CD4-positive, alpha-beta memory T cell (primary cell): ENCODE measurements around the gene SLC6A7. TPM values are rescaled to one million over a fixed set of nuclear protein-coding genes. Genes with fewer than 3 reads are reported as not detected.

Experiments
- CTCF ChIA-PET: fragments of 350-600 bp; sonication (Branson Sonifier 250); formaldehyde crosslinking; loops from one replicate; lab custom pipeline; 2021; ENCODE audit warnings: inconsistent platforms; ENCODE audit not compliant: partially characterized antibody; lab: Charles Lee
- POLR2A ChIA-PET: fragments of 350-600 bp; sonication (Branson Sonifier 250); formaldehyde crosslinking; loops from one replicate; lab custom pipeline; 2021; ENCODE audit not compliant: partially characterized antibody; lab: Charles Lee
- DNase-seq, 5 donors: peaks; one replicate each; pipeline versions ENCODE4 v3.0.0 to v3.0.0-alpha.2; 2020 to 2022; ENCODE audit warnings: mixed read lengths in 1 of 5
- H3K27ac ChIP-seq: one replicate; pipeline ENCODE4 v1.7.0; 2013; ENCODE audit warnings: low read depth, low read length
- H3K27me3 ChIP-seq: 2 replicates; pipeline ENCODE4 v1.7.0; 2013; ENCODE audit warnings: mild to moderate bottlenecking, low read length, moderate library complexity; ENCODE audit not compliant: insufficient read depth
- H3K36me3 ChIP-seq: 2 replicates; pipeline ENCODE4 v1.7.0; 2013; ENCODE audit warnings: mild to moderate bottlenecking, low read length, moderate library complexity; ENCODE audit not compliant: insufficient read depth
- H3K4me1 ChIP-seq: 2 replicates; pipeline ENCODE4 v1.7.0; 2013; ENCODE audit warnings: mild to moderate bottlenecking, low read length, moderate library complexity; ENCODE audit not compliant: insufficient read depth
- H3K4me3 ChIP-seq, 2 donors: one replicate each; pipeline ENCODE4 v1.7.0; 2013; ENCODE audit warnings: low read length in 2 of 2, mild to moderate bottlenecking in 1 of 2
- H3K9me3 ChIP-seq, 2 donors: one replicate each; pipeline ENCODE4 v1.7.0; 2013; ENCODE audit warnings: low read length in 2 of 2, control low read depth in 1 of 2; ENCODE audit not compliant: control insufficient read depth in 1 of 2
- H3K27ac Mint-ChIP-seq, 7 donors: one replicate each; pipeline ENCODE4 v1.8.0; 2020 to 2021; ENCODE audit warnings: mixed read lengths in 7 of 7, mild to moderate bottlenecking in 6 of 7, inconsistent platforms in 3 of 7, moderate library complexity in 3 of 7
- H3K27me3 Mint-ChIP-seq, 2 donors: one replicate each; pipeline ENCODE4 v1.8.0; 2020 to 2021; ENCODE audit warnings: mixed read lengths in 2 of 2
- H3K36me3 Mint-ChIP-seq, 2 donors: one replicate each; pipeline ENCODE4 v1.8.0; 2020 to 2021; ENCODE audit warnings: mixed read lengths in 2 of 2, inconsistent platforms in 1 of 2, mild to moderate bottlenecking in 1 of 2
- H3K4me1 Mint-ChIP-seq, 4 donors: one replicate each; pipeline ENCODE4 v1.8.0; 2020 to 2021; ENCODE audit warnings: mixed read lengths in 4 of 4, mild to moderate bottlenecking in 1 of 4
- H3K4me3 Mint-ChIP-seq, 8 donors: one replicate each; pipeline ENCODE4 v1.8.0; 2020 to 2021; ENCODE audit warnings: mixed read lengths in 8 of 8, mild to moderate bottlenecking in 7 of 8, moderate library complexity in 6 of 8, inconsistent platforms in 3 of 8
- H3K9me3 Mint-ChIP-seq, 8 donors: one replicate each; pipeline ENCODE4 v1.8.0; 2020 to 2021; ENCODE audit warnings: mixed read lengths in 8 of 8, mild to moderate bottlenecking in 5 of 8, inconsistent platforms in 3 of 8, moderate library complexity in 1 of 8
- intact Hi-C: fragments of 100-400 bp; cut with micrococcal nuclease; formaldehyde crosslinking; loops from one replicate; pipeline ENCODE4 v1.15.1; 2023
- polyA plus RNA-seq, 2 donors: library from polyadenylated mRNA; unstranded; fragments of 300-500 nt; fragmentation: Illumina TruSeq; gene quantifications; one replicate each; pipeline ENCODE4 v1.2.3, GENCODE V29; 2021
- total RNA-seq, 2 experiments: library from RNA; stranded (reverse); gene quantifications; one replicate each; pipeline ENCODE4 v1.2.3, GENCODE V29; 2021

SLC6A7 gene
- total and polyA plus RNA-seq, 4 experiments from 2014 or later = not detected

DNA sequence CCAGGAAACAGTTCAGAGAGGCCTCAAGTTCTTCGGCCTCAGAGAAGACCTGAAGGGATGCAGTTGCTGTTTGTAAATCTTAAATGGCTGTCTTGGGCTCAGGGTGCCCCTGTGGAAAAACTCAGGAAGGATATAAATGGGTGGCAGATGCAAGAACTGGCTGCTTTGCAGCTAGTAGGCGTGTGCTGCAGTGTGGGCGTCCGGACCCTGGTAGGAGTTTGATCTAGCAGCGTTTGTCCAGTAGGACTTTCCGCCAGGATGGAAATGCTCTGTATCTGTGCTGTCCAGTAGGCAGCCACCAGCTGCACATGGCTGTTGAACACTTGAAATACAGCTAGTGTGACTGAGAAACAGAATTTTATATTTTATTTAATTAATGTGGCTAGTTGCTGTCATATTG, 15.6 kb upstream of the SLC6A7 start:
- H3K4me1 ChIP-seq = no peaks in the 10 kb centered on the region
- no peak overlapping the region for H3K27ac ChIP-seq
- DNase-seq = no peak
- Mint-ChIP-seq H3K36me3 (no peaks in the 10 kb centered on the region), H3K4me1 (no peaks in the 10 kb centered on the region), H3K9me3 (no peaks in the 10 kb centered on the region), H3K27ac (no peak overlapping the region), H3K4me3 (no peak overlapping the region), H3K27me3 (peaks cover 15 to 26% of the 10 kb centered on the region in 2 donors)
- no peaks in the 10 kb centered on the region for H3K27me3 ChIP-seq
- no peak overlapping the region for H3K4me3 ChIP-seq
- H3K36me3 ChIP-seq = no peaks in the 10 kb centered on the region
- H3K9me3 ChIP-seq = no peaks in the 10 kb centered on the region
- CTCF ChIA-PET = interaction anchor here (1.3 kb wide), 1 partner anchor 16 kb away, joined by 5 read pairs; no protein-coding TSS in a partner anchor
- intact Hi-C loops = no loop called here
- POLR2A ChIA-PET = no interaction called here

DNA sequence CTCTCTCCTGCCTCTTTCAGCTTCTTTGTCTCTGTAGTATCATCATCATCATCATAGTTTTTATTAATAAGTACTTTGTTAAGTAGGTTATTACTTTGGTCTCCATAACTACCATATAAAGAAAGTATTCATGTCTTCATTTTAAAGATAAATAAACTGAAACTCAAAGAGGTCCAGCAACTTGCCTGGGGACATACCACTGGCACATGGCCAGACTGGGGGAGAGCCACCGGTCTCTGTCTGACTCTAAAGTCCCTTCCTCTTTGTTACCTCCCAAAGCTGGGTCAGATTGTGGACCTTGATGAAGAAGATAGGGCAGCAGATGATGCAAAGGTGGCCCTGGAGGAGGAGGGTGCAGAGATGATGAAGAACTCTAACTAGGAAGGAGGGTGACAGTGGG, 14.8 kb upstream of the SLC6A7 start:
- Mint-ChIP-seq H3K4me3 (no peak overlapping the region), H3K27me3 (peaks cover 12 to 23% of the 10 kb centered on the region in 2 donors), H3K9me3 (no peaks in the 10 kb centered on the region), H3K27ac (no peak overlapping the region), H3K36me3 (no peaks in the 10 kb centered on the region), H3K4me1 (no peaks in the 10 kb centered on the region)
- H3K36me3 ChIP-seq = no peaks in the 10 kb centered on the region
- no peaks in the 10 kb centered on the region for H3K9me3 ChIP-seq
- DNase-seq = no peak
- ChIA-PET CTCF (interaction anchor here (1.3 to 1.4 kb wide), 2 partner anchors 17 to 44 kb away, joined by 3 to 5 read pairs; no protein-coding TSS in a partner anchor), POLR2A (no interaction called here)
- intact Hi-C loops = no loop called here
- H3K4me3 ChIP-seq = no peak overlapping the region
- H3K27ac ChIP-seq = no peak overlapping the region
- H3K27me3 ChIP-seq = no peaks in the 10 kb centered on the region
- H3K4me1 ChIP-seq = no peaks in the 10 kb centered on the region

DNA sequence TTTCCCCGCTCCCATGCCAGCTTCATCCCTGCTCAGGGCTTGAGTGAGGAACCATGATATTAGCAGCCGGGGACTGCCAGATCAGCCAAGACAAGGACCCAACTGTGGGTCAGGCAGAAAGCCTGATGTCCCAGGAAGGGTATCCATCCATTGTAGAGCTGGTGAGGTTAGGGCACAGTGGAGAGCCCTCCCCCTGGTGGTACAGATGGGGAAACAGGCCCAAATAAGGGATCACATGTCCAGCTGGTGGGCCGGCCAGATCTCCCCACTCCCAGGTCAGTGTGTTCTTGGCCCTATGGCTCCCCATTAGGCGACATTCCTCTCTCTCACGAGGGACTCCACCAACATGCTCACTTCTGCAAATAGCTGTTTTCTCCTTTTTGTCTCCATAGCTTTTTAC, 14.3 kb upstream of the SLC6A7 start:
- ChIA-PET CTCF (interaction anchor here (1.4 kb wide), 1 partner anchor 44 kb away, joined by 3 read pairs; no protein-coding TSS in a partner anchor), POLR2A (no interaction called here)
- no peak overlapping the region for H3K4me3 ChIP-seq
- Mint-ChIP-seq H3K9me3 (no peaks in the 10 kb centered on the region), H3K27ac (no peak overlapping the region), H3K4me3 (no peak overlapping the region), H3K4me1 (no peaks in the 10 kb centered on the region), H3K36me3 (no peaks in the 10 kb centered on the region), H3K27me3 (peaks cover 10 to 20% of the 10 kb centered on the region in 2 donors)
- H3K4me1 ChIP-seq = no peaks in the 10 kb centered on the region
- H3K27ac ChIP-seq = no peak overlapping the region
- H3K27me3 ChIP-seq = no peaks in the 10 kb centered on the region
- intact Hi-C loops = no loop called here
- no peaks in the 10 kb centered on the region for H3K36me3 ChIP-seq
- no peak for DNase-seq
- no peaks in the 10 kb centered on the region for H3K9me3 ChIP-seq

DNA sequence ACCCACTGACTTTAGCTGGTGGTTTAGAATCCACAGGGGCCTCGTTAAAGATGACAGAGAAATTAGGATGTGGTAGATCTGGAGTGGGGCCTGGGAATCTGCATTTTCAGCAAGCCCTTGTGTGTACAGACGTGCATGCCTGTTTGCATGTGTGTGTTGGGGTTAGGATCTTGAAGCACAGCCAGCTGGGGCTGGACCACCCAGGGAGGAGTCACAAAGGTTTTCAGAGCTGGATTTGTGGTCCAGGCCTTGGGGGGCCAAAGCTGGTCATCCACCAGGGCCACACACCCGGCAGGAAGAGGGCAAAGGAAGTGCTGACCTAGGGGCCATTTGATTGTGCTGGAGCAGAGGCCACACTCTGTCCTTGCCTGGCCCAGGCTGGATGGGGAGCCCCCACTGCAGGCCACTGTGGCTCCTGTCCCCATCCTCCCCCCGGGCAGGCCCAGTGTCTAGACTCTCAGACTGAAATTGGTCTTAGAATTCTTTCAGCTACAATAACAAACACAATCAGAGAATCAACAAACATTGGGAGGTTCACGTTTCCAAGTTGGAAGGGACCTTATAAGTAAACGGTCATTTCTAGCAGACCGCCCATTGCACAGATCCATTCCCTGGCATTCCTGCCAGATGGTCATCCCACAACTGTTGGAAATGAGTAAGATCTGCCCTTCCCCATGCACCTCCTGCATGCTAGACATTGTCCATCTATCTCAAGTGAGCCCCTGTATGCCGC, 13.0 kb upstream of the SLC6A7 start:
- no peaks in the 10 kb centered on the region for H3K36me3 Mint-ChIP-seq
- intact Hi-C loops = no loop called here
- no peaks in the 10 kb centered on the region for H3K4me1 Mint-ChIP-seq
- H3K4me3 Mint-ChIP-seq = no peak overlapping the region
- no peak for DNase-seq
- CTCF ChIA-PET = interaction anchor here (1.4 kb wide), 1 partner anchor 42 kb away, joined by 3 read pairs; no protein-coding TSS in a partner anchor
- H3K9me3 Mint-ChIP-seq = no peaks in the 10 kb centered on the region
- H3K27me3 Mint-ChIP-seq = peaks cover 12 to 14% of the 10 kb centered on the region in 2 donors
- POLR2A ChIA-PET = no interaction called here
- Histone ChIP-seq H3K27ac (no peak overlapping the region), H3K36me3 (no peaks in the 10 kb centered on the region), H3K27me3 (no peaks in the 10 kb centered on the region), H3K9me3 (no peaks in the 10 kb centered on the region), H3K4me1 (no peaks in the 10 kb centered on the region), H3K4me3 (no peak overlapping the region)
- H3K27ac Mint-ChIP-seq = no peak overlapping the region

DNA sequence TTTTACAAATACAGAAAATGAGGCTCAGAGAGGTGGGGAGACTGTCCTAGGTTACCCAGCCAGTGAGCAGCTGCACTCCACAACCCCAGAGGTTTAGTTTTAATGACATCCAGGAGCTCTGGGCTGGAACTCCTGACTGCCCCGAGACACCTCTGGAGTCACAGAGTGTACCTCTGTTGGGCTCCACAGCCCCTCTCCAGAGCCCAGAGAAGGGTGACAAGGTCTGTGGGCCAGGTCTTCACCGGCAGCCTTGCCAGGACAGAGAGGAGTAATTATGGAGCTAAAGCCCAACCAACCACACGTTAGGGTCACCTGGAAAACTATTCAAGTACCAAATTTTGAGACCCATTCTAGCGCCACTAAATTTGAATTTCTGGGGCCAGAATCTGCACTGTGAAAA, 12.1 kb upstream of the SLC6A7 start:
- Mint-ChIP-seq H3K9me3 (no peaks in the 10 kb centered on the region), H3K4me1 (no peaks in the 10 kb centered on the region), H3K27ac (no peak overlapping the region), H3K36me3 (no peaks in the 10 kb centered on the region), H3K27me3 (peaks cover 7 to 9% of the 10 kb centered on the region in 2 donors), H3K4me3 (no peak overlapping the region)
- Histone ChIP-seq H3K27ac (no peak overlapping the region), H3K4me3 (no peak overlapping the region), H3K9me3 (no peaks in the 10 kb centered on the region), H3K36me3 (no peaks in the 10 kb centered on the region), H3K4me1 (no peaks in the 10 kb centered on the region), H3K27me3 (no peaks in the 10 kb centered on the region)
- POLR2A ChIA-PET = no interaction called here
- CTCF ChIA-PET = no interaction called here
- intact Hi-C loops = no loop called here
- no peak for DNase-seq

DNA sequence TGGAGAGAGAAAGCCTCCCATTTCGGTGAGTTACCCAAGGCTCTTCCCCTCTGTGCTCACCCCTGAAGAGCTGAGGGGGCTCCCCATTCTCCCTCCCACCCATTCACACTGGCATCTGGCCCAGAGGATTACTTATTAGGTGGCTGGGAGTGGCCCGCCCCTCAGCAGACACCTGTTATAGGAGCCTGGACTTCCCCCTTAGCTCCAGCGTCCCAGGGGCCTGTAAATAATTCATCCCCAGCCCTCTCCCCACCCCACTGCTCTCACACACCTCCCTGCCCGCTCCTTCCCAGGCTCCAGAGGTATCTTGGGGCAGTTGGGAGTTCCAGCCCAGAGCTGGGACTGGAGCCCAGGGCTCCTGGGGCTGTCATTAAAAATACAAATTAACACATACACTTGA, 11.6 kb upstream of the SLC6A7 start:
- CTCF ChIA-PET = no interaction called here
- Mint-ChIP-seq H3K4me1 (no peaks in the 10 kb centered on the region), H3K27ac (no peak overlapping the region), H3K9me3 (no peaks in the 10 kb centered on the region), H3K4me3 (no peak overlapping the region), H3K27me3 (peaks cover 7 to 9% of the 10 kb centered on the region in 2 donors), H3K36me3 (no peaks in the 10 kb centered on the region)
- H3K4me1 ChIP-seq = no peaks in the 10 kb centered on the region
- H3K4me3 ChIP-seq = no peak overlapping the region
- intact Hi-C loops = no loop called here
- POLR2A ChIA-PET = no interaction called here
- H3K27me3 ChIP-seq = no peaks in the 10 kb centered on the region
- no peak for DNase-seq
- no peaks in the 10 kb centered on the region for H3K36me3 ChIP-seq
- no peaks in the 10 kb centered on the region for H3K9me3 ChIP-seq
- H3K27ac ChIP-seq = no peak overlapping the region

DNA sequence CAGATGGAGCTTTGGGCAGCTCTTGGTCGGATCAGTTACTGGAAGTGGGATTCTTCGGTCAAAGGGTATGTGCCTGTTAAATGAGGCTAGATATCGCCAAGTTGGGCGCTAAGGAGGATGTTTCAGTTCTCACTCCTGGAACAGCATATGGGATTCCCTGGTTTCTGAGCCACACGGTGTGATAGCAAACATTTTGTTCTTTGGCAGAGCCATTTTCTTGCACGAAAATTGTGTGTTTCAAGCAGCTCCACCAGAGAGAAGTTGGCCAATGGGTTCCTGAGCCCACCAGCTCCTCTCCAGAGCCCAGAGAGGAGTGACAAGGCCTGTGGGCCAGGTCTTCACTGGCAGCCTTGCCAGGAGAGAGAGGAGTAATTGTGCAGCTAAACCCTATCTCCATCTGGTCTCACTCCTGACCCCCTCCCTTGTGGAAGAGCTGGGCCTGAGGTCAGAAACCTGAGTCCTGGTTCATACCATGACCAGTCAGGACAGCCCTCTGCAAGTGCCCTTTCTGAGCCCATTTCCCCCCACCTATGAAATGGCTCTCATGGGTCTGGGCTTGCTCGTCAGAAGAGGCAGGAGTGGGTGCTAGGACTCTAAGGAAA, 10.7 kb upstream of the SLC6A7 start:
- H3K36me3 Mint-ChIP-seq = no peaks in the 10 kb centered on the region
- no peak for DNase-seq
- H3K9me3 Mint-ChIP-seq = no peaks in the 10 kb centered on the region
- no peaks in the 10 kb centered on the region for H3K4me1 ChIP-seq
- no peak overlapping the region for H3K4me3 Mint-ChIP-seq
- H3K9me3 ChIP-seq = no peaks in the 10 kb centered on the region
- no peaks in the 10 kb centered on the region for H3K4me1 Mint-ChIP-seq
- no peaks in the 10 kb centered on the region for H3K36me3 ChIP-seq
- no peaks in the 10 kb centered on the region for H3K27me3 ChIP-seq
- H3K4me3 ChIP-seq = no peak overlapping the region
- peaks cover 4% of the 10 kb centered on the region in 2 donors for H3K27me3 Mint-ChIP-seq
- ChIA-PET CTCF (no interaction called here), POLR2A (no interaction called here)
- H3K27ac Mint-ChIP-seq = no peak overlapping the region
- intact Hi-C loops = no loop called here
- H3K27ac ChIP-seq = no peak overlapping the region
